Peyer's patch (tissue), 4 donors: Measurements from ENCODE around the gene PEX19.

Source experiments
- CTCF ChIP-seq, 6 experiments: fragments of 450-650 bp in 4 of 6; fragments of 200-600 bp in 2 of 6; sonication (generic) in 1 of 6; IDR thresholded peaks; one replicate each; pipeline ENCODE4 v1.5.1; 2017 to 2019; ENCODE audit warnings: antibody characterized with exemption in 6 of 6, mild to moderate bottlenecking in 3 of 6, moderate library complexity in 1 of 6
- POLR2A ChIP-seq, 2 donors: fragments of 450-650 bp; IDR thresholded peaks; one replicate each; pipeline ENCODE4 v1.5.1; 2017; ENCODE audit warnings: antibody characterized with exemption in 2 of 2, mild to moderate bottlenecking in 2 of 2, moderate library complexity in 2 of 2

- TF ChIP-seq POLR2A (IDR thresholded peaks at IDR 0.05), result no peak
- peak; percentile 60 to 84 (median 80) for TF ChIP-seq CTCF (IDR thresholded peaks at IDR 0.05)
Observed at GRCh38 chr1:160291248-160292220, 6.6 kb upstream of the PEX19 start.
